HG03442 (cell line): ENCODE data around the gene COA1.
"Not testable (repeated sequence)": the region's sequence is repeated elsewhere in the genome, so short reads cannot be mapped to it uniquely, and the experiment has no call there.

ENCODE experiments used
- ATAC-seq: cut with Tn5 transposase; IDR thresholded peaks from one replicate; pipeline ENCODE4 v1.9.1; 2021; ENCODE audit warnings: mild to moderate bottlenecking, moderate library complexity; ENCODE audit not compliant: unreplicated experiment

COA1 gene

GRCh38 chr7:43731494-43731893 lies 2.2 kb upstream of the COA1 start:
- ATAC-seq, result not testable (repeated sequence)

GRCh38 chr7:43729924-43730248 lies 563 bp upstream of the COA1 start:
- peak; percentile 5 for ATAC-seq

GRCh38 chr7:43727494-43727893 lies 1.8 kb downstream of the COA1 start:
- no peak for ATAC-seq

GRCh38 chr7:43727003-43727402 lies 2.3 kb downstream of the COA1 start:
- no peak for ATAC-seq

- no peak for ATAC-seq
Observed at GRCh38 chr7:43726466-43726865, 2.9 kb downstream of the COA1 start.

- ATAC-seq, result no peak
Observed at GRCh38 chr7:43725251-43725650, 4.1 kb downstream of the COA1 start.

- ATAC-seq, result no peak
Observed at GRCh38 chr7:43723007-43723341, 6.3 kb downstream of the COA1 start.

GRCh38 chr7:43721193-43721806 lies 8.0 kb downstream of the COA1 start:
- ATAC-seq, result no peak

GRCh38 chr7:43716598-43716997 lies 12.7 kb downstream of the COA1 start:
- no peak for ATAC-seq

- not testable (repeated sequence) for ATAC-seq
Observed at GRCh38 chr7:43715966-43716365, 13.4 kb downstream of the COA1 start.

GRCh38 chr7:43711503-43711902 lies 17.8 kb downstream of the COA1 start:
- ATAC-seq, result no peak

- ATAC-seq, result not testable (repeated sequence)
Observed at GRCh38 chr7:43708055-43708454, 21.3 kb downstream of the COA1 start.

- ATAC-seq, result no peak
Observed at GRCh38 chr7:43703573-43703972, 25.8 kb downstream of the COA1 start.

GRCh38 chr7:43702974-43703373 lies 26.3 kb downstream of the COA1 start:
- no peak for ATAC-seq

- ATAC-seq, result no peak
Observed at GRCh38 chr7:43701929-43702328, 27.4 kb downstream of the COA1 start.

GRCh38 chr7:43701500-43701854 lies 27.8 kb downstream of the COA1 start:
- no peak for ATAC-seq

- ATAC-seq, result no peak
Observed at GRCh38 chr7:43700646-43701499, 28.4 kb downstream of the COA1 start.

GRCh38 chr7:43700059-43700501 lies 29.2 kb downstream of the COA1 start:
- peak; percentile 46 for ATAC-seq

- no peak for ATAC-seq
Observed at GRCh38 chr7:43698460-43699255, 30.7 kb downstream of the COA1 start.

GRCh38 chr7:43697690-43698089 lies 31.6 kb downstream of the COA1 start:
- no peak for ATAC-seq

- ATAC-seq, result no peak
Observed at GRCh38 chr7:43695365-43695764, 34.0 kb downstream of the COA1 start.

- no peak for ATAC-seq
Observed at GRCh38 chr7:43694399-43694748, 34.9 kb downstream of the COA1 start.
